Measurements from ENCODE around the gene ZC3H13.

The ZC3H13 gene

DNA sequence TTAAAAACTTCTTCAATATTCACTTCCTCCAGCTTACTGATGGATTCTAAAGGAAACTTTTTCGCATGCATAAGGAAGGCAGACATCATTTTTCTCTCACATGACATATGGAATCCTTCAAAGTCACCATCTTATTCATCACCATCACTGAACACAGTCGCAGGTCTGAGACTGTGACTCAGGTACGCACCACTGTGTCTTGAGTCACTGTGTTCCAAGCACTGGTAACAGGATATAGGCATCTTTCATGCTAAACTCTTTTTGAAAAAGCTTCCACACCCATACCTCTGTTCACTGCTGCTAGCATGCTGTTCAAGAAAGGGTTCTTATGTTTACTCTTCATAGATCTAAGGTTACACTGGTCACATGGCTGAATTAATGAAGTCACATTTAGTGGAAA lies 133.9 kb downstream of the ZC3H13 start:
- H3K27ac ChIP-seq, result no peak overlapping the region
- no peak for TF ChIP-seq ZFX (IDR thresholded peaks at IDR 0.05)
- TF ChIP-seq, protein P1, sequence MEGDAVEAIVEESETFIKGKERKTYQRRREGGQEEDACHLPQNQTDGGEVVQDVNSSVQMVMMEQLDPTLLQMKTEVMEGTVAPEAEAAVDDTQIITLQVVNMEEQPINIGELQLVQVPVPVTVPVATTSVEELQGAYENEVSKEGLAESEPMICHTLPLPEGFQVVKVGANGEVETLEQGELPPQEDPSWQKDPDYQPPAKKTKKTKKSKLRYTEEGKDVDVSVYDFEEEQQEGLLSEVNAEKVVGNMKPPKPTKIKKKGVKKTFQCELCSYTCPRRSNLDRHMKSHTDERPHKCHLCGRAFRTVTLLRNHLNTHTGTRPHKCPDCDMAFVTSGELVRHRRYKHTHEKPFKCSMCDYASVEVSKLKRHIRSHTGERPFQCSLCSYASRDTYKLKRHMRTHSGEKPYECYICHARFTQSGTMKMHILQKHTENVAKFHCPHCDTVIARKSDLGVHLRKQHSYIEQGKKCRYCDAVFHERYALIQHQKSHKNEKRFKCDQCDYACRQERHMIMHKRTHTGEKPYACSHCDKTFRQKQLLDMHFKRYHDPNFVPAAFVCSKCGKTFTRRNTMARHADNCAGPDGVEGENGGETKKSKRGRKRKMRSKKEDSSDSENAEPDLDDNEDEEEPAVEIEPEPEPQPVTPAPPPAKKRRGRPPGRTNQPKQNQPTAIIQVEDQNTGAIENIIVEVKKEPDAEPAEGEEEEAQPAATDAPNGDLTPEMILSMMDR (conservative IDR thresholded peaks at IDR 0.05), result no peak

DNA sequence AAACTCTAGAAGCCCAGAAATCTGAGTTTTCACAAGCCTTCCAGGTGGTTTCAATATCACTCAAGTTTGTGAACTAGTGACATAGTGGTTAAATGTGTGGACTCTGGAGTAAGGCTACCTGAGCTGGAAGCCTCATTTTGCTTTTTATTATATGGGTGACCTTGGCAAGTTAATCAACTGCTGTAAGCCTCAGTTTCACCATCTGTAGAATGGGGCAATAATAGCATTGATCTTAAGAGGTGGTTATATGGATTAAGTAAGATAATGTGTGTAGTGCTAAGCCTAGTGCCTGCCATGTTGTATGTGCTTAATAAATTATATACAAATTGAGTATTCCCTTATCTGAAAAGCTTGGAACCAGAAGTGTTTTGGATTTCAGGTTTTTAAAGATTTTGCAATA lies 135.5 kb downstream of the ZC3H13 start:
- H3K27ac ChIP-seq, result no peak overlapping the region
- no peak for TF ChIP-seq ZFX (IDR thresholded peaks at IDR 0.05)
- TF ChIP-seq, protein P1 (conservative IDR thresholded peaks at IDR 0.05), result no peak

DNA sequence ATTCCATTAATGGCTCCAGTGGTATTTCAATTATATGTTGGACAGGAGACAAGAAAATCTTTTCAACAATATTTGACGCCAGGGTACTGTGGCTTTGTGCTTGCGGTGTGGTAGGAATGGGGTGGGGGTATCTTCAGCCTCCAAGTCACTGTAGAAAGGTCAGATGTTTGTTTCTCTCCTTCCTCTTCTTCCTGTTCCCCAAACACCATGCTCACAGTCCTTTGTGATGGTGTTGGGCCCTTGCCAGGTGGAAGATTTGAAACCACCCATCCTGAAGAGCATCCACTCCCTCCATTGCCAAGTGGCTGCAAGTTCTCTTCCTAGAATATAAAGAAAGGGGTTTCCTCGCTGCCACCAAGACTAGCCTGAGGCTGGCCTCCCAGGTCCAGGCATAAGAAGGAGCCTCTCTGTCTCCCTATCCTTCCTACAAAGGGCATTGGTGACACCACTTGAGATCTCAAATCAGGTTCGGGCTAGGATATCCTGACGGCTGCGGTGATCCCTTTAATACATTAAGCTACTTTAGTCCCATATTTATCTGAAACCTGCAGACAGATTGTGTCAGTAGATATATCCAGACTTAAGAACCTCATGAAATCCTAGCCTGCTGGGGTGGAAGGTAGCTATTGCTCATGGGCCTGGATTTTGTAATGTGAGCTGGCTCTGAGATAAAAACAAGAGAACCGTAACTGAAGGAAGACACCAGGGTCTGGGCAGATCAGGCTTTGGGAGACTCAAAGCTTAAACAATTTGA lies 136.7 kb downstream of the ZC3H13 start:
- no peak overlapping the region for H3K27ac ChIP-seq
- no peak for TF ChIP-seq ZFX (IDR thresholded peaks at IDR 0.05)
- TF ChIP-seq, protein P1 (conservative IDR thresholded peaks at IDR 0.05), result no peak

DNA sequence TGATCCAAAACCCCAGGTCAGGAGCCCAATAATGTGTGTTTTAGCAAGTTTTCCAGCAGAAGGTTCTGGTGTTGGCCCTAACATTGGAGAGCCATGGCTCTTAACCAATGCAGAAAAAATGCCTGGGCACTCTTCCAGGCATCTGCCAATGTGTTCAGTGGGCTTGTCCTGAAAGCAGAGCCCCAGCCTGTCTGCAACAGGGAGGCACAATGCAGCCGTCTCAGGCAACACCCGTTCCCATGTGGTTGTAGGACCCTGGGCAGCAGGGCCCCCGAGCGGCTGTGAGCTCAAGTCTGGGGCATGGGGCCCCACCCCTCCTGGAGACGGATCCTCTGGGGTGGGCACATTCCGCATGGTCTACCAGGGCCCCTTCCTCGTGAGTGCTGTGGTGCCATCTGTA lies 142.9 kb downstream of the ZC3H13 start:
- no peak overlapping the region for H3K27ac ChIP-seq
- TF ChIP-seq, protein P1 (conservative IDR thresholded peaks at IDR 0.05), result no peak
- TF ChIP-seq ZFX (IDR thresholded peaks at IDR 0.05), result no peak

DNA sequence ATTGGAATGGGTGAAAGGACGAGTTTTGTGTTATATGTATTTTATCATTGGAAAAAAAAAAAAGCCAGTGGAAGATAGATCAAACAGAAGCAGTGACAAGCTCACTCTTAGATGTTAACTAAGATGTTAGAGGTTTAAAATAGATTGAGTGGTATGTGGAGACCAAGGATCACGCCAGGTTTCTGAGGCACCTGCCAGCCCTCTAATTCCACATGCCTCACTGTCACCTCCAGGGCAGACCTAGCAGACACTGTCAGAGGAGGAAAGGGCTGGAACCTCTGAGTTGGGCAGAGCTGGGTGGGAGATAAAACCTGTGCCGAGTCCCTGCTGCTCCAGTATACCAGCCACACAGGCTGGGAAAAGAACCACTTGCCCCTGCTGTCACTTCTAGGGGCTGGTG lies 143.5 kb downstream of the ZC3H13 start:
- no peak overlapping the region for H3K27ac ChIP-seq
- TF ChIP-seq ZFX (IDR thresholded peaks at IDR 0.05), result no peak
- TF ChIP-seq, protein P1 (conservative IDR thresholded peaks at IDR 0.05), result no peak

DNA sequence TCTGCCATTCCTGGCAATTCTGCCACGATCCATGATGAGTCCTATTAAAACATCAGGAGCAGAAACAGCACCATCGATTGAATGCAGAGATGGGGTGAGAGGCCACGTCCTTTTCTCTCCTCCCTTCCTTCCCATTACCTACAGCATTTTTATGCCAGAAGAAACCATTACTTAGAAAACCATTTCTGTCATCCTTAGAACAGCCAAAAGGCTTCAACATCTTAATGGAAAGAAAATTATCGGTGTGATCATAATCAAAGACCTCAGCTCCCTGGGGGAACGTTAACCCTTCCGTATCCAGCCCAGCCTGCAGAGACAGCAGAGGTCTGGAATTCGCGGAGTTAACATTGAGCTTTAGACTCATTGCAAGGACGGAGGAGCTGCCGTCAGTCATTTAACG lies 145.0 kb downstream of the ZC3H13 start:
- TF ChIP-seq ZFX (IDR thresholded peaks at IDR 0.05), result no peak
- TF ChIP-seq, protein P1 (conservative IDR thresholded peaks at IDR 0.05), result no peak
- H3K27ac ChIP-seq, result no peak overlapping the region

All from C4-2B (cell line).